ENCODE measurements around the gene ANKRD29.
A peak's percentile ranks its signal among the peaks of the same experiment; 100 is the strongest.

The ANKRD29 gene

GRCh38 chr18:23632615-23633014 lies 30.1 kb downstream of the ANKRD29 start:
- no peak overlapping the region for H3K4me3 ChIP-seq (ENCODE audit: control insufficient read depth, low read depth, low read length)
- DNase-seq (ENCODE audit: low read depth) = no peak
- TF ChIP-seq CTCF (IDR thresholded peaks at IDR 0.05; ENCODE audit: control insufficient read depth, insufficient read depth, low read depth, low read length, missing control alignments) = no peak

GRCh38 chr18:23631746-23632145 lies 31.0 kb downstream of the ANKRD29 start:
- no peak for TF ChIP-seq CTCF (IDR thresholded peaks at IDR 0.05; ENCODE audit: control insufficient read depth, insufficient read depth, low read depth, low read length, missing control alignments)
- H3K4me3 ChIP-seq (ENCODE audit: control insufficient read depth, low read depth, low read length) = no peak overlapping the region
- DNase-seq (ENCODE audit: low read depth) = no peak

GRCh38 chr18:23631312-23631711 lies 31.4 kb downstream of the ANKRD29 start:
- no peak overlapping the region for H3K4me3 ChIP-seq (ENCODE audit: control insufficient read depth, low read depth, low read length)
- no peak for TF ChIP-seq CTCF (IDR thresholded peaks at IDR 0.05; ENCODE audit: control insufficient read depth, insufficient read depth, low read depth, low read length, missing control alignments)

GRCh38 chr18:23629444-23629946 lies 33.2 kb downstream of the ANKRD29 start:
- H3K4me3 ChIP-seq (ENCODE audit: control insufficient read depth, low read depth, low read length) = no peak overlapping the region
- no peak for TF ChIP-seq CTCF (IDR thresholded peaks at IDR 0.05; ENCODE audit: control insufficient read depth, insufficient read depth, low read depth, low read length, missing control alignments)
- no peak for DNase-seq (ENCODE audit: low read depth)

More at GRCh38 chr18:23631312-23631711, 31.4 kb downstream of the ANKRD29 start:
- no peak for DNase-seq (ENCODE audit: low read depth)

- no peak for TF ChIP-seq CTCF (IDR thresholded peaks at IDR 0.05; ENCODE audit: control insufficient read depth, insufficient read depth, low read depth, low read length, missing control alignments)
- no peak overlapping the region for H3K4me3 ChIP-seq (ENCODE audit: control insufficient read depth, low read depth, low read length)
Measured at GRCh38 chr18:23627970-23628369, 34.7 kb downstream of the ANKRD29 start.

GRCh38 chr18:23627321-23627720 lies 35.4 kb downstream of the ANKRD29 start:
- no peak for TF ChIP-seq CTCF (IDR thresholded peaks at IDR 0.05; ENCODE audit: control insufficient read depth, insufficient read depth, low read depth, low read length, missing control alignments)
- H3K4me3 ChIP-seq (ENCODE audit: control insufficient read depth, low read depth, low read length) = no peak overlapping the region
- DNase-seq (ENCODE audit: low read depth) = peak; percentile 75

More at GRCh38 chr18:23627970-23628369, 34.7 kb downstream of the ANKRD29 start:
- no peak for DNase-seq (ENCODE audit: low read depth)

All from AG09309 (cell line).